ENCODE results near the gene GK. TPM values are rescaled to one million over a fixed set of nuclear protein-coding genes. Genes with fewer than 3 reads are reported as not detected.

The GK gene
- total RNA-seq, result 10 to 100 TPM in 2 of 9 donors, 1 to 10 TPM in 7; 3.3 to 17.1 (median 7.5) TPM
- 1 to 10 TPM; 5.0 TPM for polyA plus RNA-seq
- long read RNA-seq, donor 1, partial matches to known transcripts, result 0 of 3 reads
- long read RNA-seq, donor 1, other reads (novel, unspliced or antisense), result 3 of 3 reads
- long read RNA-seq, donor 2, partial matches to known transcripts, result 4 of 9 reads
- long read RNA-seq, donor 2, other reads (novel, unspliced or antisense), result 3 of 9 reads
- long read RNA-seq, donor 3, partial matches to known transcripts, result 1 of 4 reads
- long read RNA-seq, donor 3, other reads (novel, unspliced or antisense), result 1 of 4 reads

DNA sequence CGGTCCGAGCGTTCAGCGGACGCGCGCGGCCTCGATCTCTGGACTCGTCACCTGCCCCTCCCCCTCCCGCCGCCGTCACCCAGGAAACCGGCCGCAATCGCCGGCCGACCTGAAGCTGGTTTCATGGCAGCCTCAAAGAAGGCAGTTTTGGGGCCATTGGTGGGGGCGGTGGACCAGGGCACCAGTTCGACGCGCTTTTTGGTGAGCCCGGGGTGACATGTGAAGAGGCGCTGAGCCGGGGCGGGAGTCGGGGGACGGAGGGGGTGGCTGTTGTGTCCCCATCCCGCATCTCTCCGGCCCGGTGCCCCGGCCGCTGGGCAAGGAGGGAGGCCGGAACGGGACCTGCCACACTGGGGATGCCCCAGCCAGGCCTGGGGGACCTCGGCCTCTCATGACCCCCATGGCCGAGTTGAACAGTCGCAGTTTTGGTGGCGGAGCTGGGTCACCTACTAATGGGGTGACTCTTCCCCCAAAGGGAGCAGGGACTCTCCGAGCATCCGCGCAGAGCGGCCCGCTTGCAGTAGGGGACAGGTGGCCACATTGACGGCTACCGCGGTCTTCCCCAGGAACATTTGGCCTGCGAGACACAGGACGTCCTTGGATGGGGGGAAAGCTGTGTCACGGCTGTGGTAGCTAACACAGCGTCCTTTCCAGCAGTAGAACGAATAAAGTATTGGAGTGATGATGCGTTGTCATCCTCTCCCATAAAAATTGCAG, at the start of gene GK:
TSS of gene GK (plus strand) at position 9 of the 717 bp plus-strand sequence. CDS start at position 124, 115 bp downstream.
- intact Hi-C loops (cut with DNase I), result no loop called here
- peaks cover 0 to 5% (median 0%) of the 10 kb centered on the region in 9 donors for H3K27me3 ChIP-seq
- peaks cover 0 to 25% (median 0%) of the 10 kb centered on the region in 12 donors for H3K4me1 ChIP-seq
- no peaks in the 10 kb centered on the region for H3K36me3 ChIP-seq
- H3K27ac ChIP-seq, result peak within 1 kb of the TSS; percentile 60 to 88 (median 81)
- peak; percentile 31 to 56 (median 40) for ATAC-seq
- no peaks in the 10 kb centered on the region for H3K9me3 ChIP-seq
- DNase-seq, result peak in 2 of 5 donors; percentile 32 to 60
- peak within 1 kb of the TSS; percentile 33 to 89 (median 68) for H3K4me3 ChIP-seq
- TF ChIP-seq, protein P1, sequence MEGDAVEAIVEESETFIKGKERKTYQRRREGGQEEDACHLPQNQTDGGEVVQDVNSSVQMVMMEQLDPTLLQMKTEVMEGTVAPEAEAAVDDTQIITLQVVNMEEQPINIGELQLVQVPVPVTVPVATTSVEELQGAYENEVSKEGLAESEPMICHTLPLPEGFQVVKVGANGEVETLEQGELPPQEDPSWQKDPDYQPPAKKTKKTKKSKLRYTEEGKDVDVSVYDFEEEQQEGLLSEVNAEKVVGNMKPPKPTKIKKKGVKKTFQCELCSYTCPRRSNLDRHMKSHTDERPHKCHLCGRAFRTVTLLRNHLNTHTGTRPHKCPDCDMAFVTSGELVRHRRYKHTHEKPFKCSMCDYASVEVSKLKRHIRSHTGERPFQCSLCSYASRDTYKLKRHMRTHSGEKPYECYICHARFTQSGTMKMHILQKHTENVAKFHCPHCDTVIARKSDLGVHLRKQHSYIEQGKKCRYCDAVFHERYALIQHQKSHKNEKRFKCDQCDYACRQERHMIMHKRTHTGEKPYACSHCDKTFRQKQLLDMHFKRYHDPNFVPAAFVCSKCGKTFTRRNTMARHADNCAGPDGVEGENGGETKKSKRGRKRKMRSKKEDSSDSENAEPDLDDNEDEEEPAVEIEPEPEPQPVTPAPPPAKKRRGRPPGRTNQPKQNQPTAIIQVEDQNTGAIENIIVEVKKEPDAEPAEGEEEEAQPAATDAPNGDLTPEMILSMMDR (IDR thresholded peaks at IDR 0.05), result no peak
- TF ChIP-seq POLR2A (IDR thresholded peaks at IDR 0.05), result peak in 1 of 2 donors; percentile 3
- WGBS, 4 donors, result 1 to 47% (median 23%) methylated on average over 26 to 47 of the region's 53 CpGs

DNA sequence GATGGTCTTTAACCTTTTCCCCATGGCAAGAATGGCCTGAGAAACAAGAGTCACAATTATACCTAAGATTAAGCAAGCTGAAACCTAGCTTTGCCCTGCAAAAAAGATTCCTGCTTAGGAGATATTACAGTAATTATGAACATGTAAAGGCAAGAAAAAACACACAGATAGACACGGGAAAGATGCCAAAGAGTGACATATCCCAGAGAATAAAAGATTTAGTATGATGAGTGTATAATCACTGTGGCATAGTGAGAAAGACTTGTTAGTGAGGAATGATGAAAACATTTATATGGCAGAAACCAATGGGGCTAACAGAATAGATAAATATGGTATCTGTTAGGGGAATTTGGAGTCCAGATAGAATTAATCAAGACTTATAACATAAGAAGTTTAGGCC, 46.1 kb upstream of the GK start:
- 36 to 55% (median 44%) methylated on average over 1 of the region's 1 CpG for WGBS, 4 donors
- no peaks in the 10 kb centered on the region for H3K4me1 ChIP-seq
- H3K27ac ChIP-seq, result no peak overlapping the region
- TF ChIP-seq POLR2A (IDR thresholded peaks at IDR 0.05), result no peak
- TF ChIP-seq, protein P1 (IDR thresholded peaks at IDR 0.05), result no peak
- ATAC-seq, result no peak
- H3K4me3 ChIP-seq, result no peak overlapping the region
- no peaks in the 10 kb centered on the region for H3K9me3 ChIP-seq
- intact Hi-C loops (cut with DNase I), result no loop called here
- H3K36me3 ChIP-seq, result no peaks in the 10 kb centered on the region
- no peaks in the 10 kb centered on the region for H3K27me3 ChIP-seq
- no peak for DNase-seq

DNA sequence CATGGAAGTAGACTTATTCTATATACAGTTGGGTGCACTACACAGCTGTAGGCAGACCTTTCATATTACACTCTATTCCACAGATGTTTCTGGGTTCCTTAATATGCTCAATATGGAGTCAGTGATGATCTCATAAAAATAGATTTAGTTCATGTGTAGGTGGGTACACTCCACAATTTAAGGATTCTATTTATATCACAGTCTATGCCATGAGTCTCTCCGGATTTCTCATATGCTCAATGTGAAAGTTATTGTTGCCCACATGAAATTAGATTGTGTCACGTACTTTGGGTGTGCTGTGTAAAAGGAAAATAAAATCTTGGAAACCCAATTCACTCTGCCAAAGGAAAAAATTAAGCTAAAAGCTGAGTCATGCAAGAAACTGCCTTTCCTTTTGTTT, 43.2 kb upstream of the GK start:
- intact Hi-C loops (cut with DNase I), result no loop called here
- TF ChIP-seq, protein P1 (IDR thresholded peaks at IDR 0.05), result no peak
- TF ChIP-seq POLR2A (IDR thresholded peaks at IDR 0.05), result no peak
- 45 to 76% (median 69%) methylated on average over 2 of the region's 2 CpGs for WGBS, 4 donors

DNA sequence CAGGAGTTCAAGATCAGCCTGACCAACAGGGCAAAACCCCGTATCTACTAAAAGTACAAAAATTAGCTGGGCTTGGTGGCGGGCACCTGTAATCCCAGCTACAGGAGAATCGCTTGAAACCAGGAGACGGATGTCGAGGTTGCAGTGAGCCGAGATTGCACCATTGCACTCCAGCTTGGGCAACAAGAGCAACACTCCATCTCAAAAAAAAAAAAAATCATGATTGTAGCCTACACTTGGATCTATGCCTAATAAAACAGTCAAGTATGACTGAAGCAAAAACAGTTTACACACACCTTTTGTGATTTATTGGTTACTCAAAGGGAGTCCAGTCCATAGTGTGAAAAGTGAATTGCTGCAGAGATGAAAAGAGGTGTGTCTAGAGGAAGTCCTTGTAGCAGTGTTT, 41.0 kb upstream of the GK start:
- no peak for TF ChIP-seq POLR2A (IDR thresholded peaks at IDR 0.05)
- WGBS, 4 donors, result 80 to 87% (median 84%) methylated on average over 6 of the region's 6 CpGs
- H3K27ac ChIP-seq, result peak overlapping the region in 1 of 12 donors; percentile 82

More for the DNA sequence above, 43.2 kb upstream of the GK start:
- Histone ChIP-seq H3K27ac (no peak overlapping the region), H3K4me1 (no peaks in the 10 kb centered on the region), H3K9me3 (no peaks in the 10 kb centered on the region), H3K27me3 (no peaks in the 10 kb centered on the region), H3K4me3 (no peak overlapping the region), H3K36me3 (no peaks in the 10 kb centered on the region)
- DNase-seq, result no peak
- no peak for ATAC-seq

More for the DNA sequence above, 41.0 kb upstream of the GK start:
- H3K27me3 ChIP-seq, result no peaks in the 10 kb centered on the region
- H3K36me3 ChIP-seq, result no peaks in the 10 kb centered on the region
- intact Hi-C loops (cut with DNase I), result no loop called here
- H3K9me3 ChIP-seq, result peaks cover 0 to 9% (median 0%) of the 10 kb centered on the region in 12 donors
- H3K4me1 ChIP-seq, result no peaks in the 10 kb centered on the region
- H3K4me3 ChIP-seq, result peak overlapping the region in 1 of 12 donors; percentile 5
- ATAC-seq (no peak), DNase-seq (no peak)
